Neural progenitor cell (in vitro differentiated cells): ENCODE measurements around the gene NHEJ1.

ENCODE experiments used
- CTCF ChIP-seq: fragments of 200-600 bp; sonication (generic); IDR thresholded peaks from 2 replicates; pipeline ENCODE4 v1.5.1; 2017; ENCODE audit warnings: antibody characterized with exemption, mild to moderate bottlenecking
- EZH2 ChIP-seq: fragments of 200-600 bp; sonication (generic); IDR thresholded peaks from 2 replicates; pipeline ENCODE4 v1.6.1; 2017; ENCODE audit warnings: antibody characterized with exemption, mild to moderate bottlenecking, moderate library complexity
- EZH2phosphoT487 ChIP-seq: fragments of 200-600 bp; sonication (generic); IDR thresholded peaks from 2 replicates; pipeline ENCODE4 v1.6.1; 2017; ENCODE audit warnings: antibody characterized with exemption

GRCh38 chr2:219042157-219042556 lies 118.5 kb downstream of the NHEJ1 start:
- TF ChIP-seq CTCF (no peak), EZH2phosphoT487 (no peak), EZH2 (no peak)
